Measurements from ENCODE around the gene RPL37A.
A peak's percentile ranks its signal among the peaks of the same experiment; 100 is the strongest.

Gene RPL37A

DNA sequence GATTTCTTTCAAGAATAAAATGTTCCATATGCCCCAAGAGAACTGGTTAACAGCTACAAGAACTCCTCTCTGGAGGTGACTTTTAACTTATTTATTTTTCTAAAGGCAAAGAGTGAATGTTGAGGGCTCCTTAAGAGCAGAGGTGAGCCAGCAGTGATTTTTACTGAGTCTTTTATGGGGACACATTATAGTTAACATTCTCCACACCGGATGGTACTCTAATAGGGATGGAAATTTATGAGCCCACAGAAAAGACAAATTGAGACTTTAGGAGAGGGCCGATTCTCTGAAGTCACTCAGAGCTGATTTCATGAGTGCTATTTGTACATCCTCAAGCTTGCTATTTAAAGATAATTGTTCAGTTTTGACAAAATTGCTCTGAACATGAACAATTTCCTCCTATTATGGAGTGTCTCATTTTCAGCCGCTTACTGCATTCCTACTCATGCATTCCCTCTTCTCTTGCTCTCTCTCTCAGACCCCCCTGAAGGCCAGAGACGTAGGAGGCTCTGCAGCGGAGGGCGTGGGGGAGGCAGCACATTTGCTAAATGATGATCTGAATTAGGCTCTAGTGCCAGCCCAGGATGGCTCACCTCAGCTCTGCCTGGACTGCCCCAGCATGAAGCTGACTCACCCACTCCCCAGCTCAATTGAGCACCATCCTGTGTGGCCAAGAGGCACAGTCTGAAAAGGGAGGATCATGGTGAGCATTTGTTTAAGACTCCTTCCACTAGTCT is 5.9 kb upstream of the RPL37A start (continued):
- TF ChIP-seq, protein P1, sequence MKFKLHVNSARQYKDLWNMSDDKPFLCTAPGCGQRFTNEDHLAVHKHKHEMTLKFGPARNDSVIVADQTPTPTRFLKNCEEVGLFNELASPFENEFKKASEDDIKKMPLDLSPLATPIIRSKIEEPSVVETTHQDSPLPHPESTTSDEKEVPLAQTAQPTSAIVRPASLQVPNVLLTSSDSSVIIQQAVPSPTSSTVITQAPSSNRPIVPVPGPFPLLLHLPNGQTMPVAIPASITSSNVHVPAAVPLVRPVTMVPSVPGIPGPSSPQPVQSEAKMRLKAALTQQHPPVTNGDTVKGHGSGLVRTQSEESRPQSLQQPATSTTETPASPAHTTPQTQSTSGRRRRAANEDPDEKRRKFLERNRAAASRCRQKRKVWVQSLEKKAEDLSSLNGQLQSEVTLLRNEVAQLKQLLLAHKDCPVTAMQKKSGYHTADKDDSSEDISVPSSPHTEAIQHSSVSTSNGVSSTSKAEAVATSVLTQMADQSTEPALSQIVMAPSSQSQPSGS (tag by site-specific recombination; IDR thresholded peaks at IDR 0.05; ENCODE audit: low read depth), result no peak
- TF ChIP-seq ZNF248 (tag by site-specific recombination; IDR thresholded peaks at IDR 0.05) (no peak), ZNF837 (tag by site-specific recombination; IDR thresholded peaks at IDR 0.05) (no peak), ZNF677 (tag by site-specific recombination; IDR thresholded peaks at IDR 0.05) (no peak), ZNF391 (tag by site-specific recombination; IDR thresholded peaks at IDR 0.05; ENCODE audit: borderline replicate concordance, low read depth) (no peak), ZNF433 (tag by site-specific recombination; IDR thresholded peaks at IDR 0.05; ENCODE audit: low read depth) (no peak), ZNF610 (tag by site-specific recombination; IDR thresholded peaks at IDR 0.05; ENCODE audit: borderline replicate concordance) (no peak), ZBTB1 (tag by site-specific recombination; IDR thresholded peaks at IDR 0.05) (no peak), EGR2 (tag by site-specific recombination; IDR thresholded peaks at IDR 0.05; ENCODE audit: low read depth) (peak; percentile 71), ZNF221 (tag by site-specific recombination; IDR thresholded peaks at IDR 0.05; ENCODE audit: borderline replicate concordance) (no peak), WT1 (tag by site-specific recombination; IDR thresholded peaks at IDR 0.05) (peak; percentile 70), ZIC2 (tag by site-specific recombination; IDR thresholded peaks at IDR 0.05) (peak; percentile 83), ZBTB7A (tag by site-specific recombination; IDR thresholded peaks at IDR 0.05; ENCODE audit: low read depth) (no peak), ZNF366 (tag by site-specific recombination; conservative IDR thresholded peaks at IDR 0.05) (0 out of 2 replicates have a peak, but pooled peaks have one; percentile 20), ZNF354C (tag by site-specific recombination; IDR thresholded peaks at IDR 0.05; ENCODE audit: borderline replicate concordance, low read depth) (no peak), ZNF585B (tag by site-specific recombination; IDR thresholded peaks at IDR 0.05) (no peak)
- TF ChIP-seq, protein P2, sequence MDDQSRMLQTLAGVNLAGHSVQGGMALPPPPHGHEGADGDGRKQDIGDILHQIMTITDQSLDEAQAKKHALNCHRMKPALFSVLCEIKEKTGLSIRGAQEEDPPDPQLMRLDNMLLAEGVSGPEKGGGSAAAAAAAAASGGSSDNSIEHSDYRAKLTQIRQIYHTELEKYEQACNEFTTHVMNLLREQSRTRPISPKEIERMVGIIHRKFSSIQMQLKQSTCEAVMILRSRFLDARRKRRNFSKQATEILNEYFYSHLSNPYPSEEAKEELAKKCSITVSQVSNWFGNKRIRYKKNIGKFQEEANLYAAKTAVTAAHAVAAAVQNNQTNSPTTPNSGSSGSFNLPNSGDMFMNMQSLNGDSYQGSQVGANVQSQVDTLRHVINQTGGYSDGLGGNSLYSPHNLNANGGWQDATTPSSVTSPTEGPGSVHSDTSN (CRISPR knock-in tag; IDR thresholded peaks at IDR 0.05), result no peak
- TF ChIP-seq, protein P3, sequence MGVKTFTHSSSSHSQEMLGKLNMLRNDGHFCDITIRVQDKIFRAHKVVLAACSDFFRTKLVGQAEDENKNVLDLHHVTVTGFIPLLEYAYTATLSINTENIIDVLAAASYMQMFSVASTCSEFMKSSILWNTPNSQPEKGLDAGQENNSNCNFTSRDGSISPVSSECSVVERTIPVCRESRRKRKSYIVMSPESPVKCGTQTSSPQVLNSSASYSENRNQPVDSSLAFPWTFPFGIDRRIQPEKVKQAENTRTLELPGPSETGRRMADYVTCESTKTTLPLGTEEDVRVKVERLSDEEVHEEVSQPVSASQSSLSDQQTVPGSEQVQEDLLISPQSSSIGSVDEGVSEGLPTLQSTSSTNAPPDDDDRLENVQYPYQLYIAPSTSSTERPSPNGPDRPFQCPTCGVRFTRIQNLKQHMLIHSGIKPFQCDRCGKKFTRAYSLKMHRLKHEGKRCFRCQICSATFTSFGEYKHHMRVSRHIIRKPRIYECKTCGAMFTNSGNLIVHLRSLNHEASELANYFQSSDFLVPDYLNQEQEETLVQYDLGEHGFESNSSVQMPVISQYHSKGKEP (tag by site-specific recombination; IDR thresholded peaks at IDR 0.05), result no peak
- TF ChIP-seq, protein P4, sequence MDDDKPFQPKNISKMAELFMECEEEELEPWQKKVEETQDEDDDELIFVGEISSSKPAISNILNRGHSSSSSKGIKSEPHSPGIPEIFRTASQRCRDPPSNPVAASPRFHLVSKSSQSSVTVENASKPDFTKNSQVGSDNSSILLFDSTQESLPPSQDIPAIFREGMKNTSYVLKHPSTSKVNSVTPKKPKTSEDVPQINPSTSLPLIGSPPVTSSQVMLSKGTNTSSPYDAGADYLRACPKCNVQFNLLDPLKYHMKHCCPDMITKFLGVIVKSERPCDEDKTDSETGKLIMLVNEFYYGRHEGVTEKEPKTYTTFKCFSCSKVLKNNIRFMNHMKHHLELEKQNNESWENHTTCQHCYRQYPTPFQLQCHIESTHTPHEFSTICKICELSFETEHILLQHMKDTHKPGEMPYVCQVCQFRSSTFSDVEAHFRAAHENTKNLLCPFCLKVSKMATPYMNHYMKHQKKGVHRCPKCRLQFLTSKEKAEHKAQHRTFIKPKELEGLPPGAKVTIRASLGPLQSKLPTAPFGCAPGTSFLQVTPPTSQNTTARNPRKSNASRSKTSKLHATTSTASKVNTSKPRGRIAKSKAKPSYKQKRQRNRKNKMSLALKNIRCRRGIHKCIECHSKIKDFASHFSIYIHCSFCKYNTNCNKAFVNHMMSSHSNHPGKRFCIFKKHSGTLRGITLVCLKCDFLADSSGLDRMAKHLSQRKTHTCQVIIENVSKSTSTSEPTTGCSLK (tag by site-specific recombination; IDR thresholded peaks at IDR 0.05), result no peak
- TF ChIP-seq, protein P5, sequence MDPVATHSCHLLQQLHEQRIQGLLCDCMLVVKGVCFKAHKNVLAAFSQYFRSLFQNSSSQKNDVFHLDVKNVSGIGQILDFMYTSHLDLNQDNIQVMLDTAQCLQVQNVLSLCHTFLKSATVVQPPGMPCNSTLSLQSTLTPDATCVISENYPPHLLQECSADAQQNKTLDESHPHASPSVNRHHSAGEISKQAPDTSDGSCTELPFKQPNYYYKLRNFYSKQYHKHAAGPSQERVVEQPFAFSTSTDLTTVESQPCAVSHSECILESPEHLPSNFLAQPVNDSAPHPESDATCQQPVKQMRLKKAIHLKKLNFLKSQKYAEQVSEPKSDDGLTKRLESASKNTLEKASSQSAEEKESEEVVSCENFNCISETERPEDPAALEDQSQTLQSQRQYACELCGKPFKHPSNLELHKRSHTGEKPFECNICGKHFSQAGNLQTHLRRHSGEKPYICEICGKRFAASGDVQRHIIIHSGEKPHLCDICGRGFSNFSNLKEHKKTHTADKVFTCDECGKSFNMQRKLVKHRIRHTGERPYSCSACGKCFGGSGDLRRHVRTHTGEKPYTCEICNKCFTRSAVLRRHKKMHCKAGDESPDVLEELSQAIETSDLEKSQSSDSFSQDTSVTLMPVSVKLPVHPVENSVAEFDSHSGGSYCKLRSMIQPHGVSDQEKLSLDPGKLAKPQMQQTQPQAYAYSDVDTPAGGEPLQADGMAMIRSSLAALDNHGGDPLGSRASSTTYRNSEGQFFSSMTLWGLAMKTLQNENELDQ (tag by site-specific recombination; IDR thresholded peaks at IDR 0.05; ENCODE audit: low read depth), result no peak
- TF ChIP-seq, protein P6, sequence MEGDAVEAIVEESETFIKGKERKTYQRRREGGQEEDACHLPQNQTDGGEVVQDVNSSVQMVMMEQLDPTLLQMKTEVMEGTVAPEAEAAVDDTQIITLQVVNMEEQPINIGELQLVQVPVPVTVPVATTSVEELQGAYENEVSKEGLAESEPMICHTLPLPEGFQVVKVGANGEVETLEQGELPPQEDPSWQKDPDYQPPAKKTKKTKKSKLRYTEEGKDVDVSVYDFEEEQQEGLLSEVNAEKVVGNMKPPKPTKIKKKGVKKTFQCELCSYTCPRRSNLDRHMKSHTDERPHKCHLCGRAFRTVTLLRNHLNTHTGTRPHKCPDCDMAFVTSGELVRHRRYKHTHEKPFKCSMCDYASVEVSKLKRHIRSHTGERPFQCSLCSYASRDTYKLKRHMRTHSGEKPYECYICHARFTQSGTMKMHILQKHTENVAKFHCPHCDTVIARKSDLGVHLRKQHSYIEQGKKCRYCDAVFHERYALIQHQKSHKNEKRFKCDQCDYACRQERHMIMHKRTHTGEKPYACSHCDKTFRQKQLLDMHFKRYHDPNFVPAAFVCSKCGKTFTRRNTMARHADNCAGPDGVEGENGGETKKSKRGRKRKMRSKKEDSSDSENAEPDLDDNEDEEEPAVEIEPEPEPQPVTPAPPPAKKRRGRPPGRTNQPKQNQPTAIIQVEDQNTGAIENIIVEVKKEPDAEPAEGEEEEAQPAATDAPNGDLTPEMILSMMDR (tag by site-specific recombination; IDR thresholded peaks at IDR 0.05), result no peak

All from HEK293 (cell line).